ENCODE data around the gene ZNF165.

ZNF165 gene

GRCh38 chr6:28124350-28124970 is 44.1 kb downstream of the ZNF165 start, which contains the start of gene ZSCAN16:
ZSCAN16 (plus strand) TSS chr6:28124609; CDS start chr6:28125444, 835 bp downstream.
- H3K9me3 ChIP-seq (ENCODE audit: severe bottlenecking), result no peaks in the 10 kb centered on the region
- TF ChIP-seq CTCF (IDR thresholded peaks at IDR 0.05; ENCODE audit: low read depth, low read length), result no peak
- H3K27me3 ChIP-seq (ENCODE audit: insufficient read depth, low read depth, severe bottlenecking), result no peaks in the 10 kb centered on the region
- DNase-seq, result peak; percentile 98
- peaks cover 69% of the 10 kb centered on the region for H3K36me3 ChIP-seq
- peak within 1 kb of the TSS; percentile 67 for H3K27ac ChIP-seq
- H3K4me3 ChIP-seq (ENCODE audit: low read depth, low read length), result peak within 1 kb of the TSS; percentile 75

GRCh38 chr6:28124971-28125353 is 44.6 kb downstream of the ZNF165 start:
- H3K9me3 ChIP-seq (ENCODE audit: severe bottlenecking), result no peaks in the 10 kb centered on the region
- peak overlapping the region; percentile 75 for H3K4me3 ChIP-seq (ENCODE audit: low read depth, low read length)
- H3K27ac ChIP-seq, result peak overlapping the region; percentile 67
- H3K27me3 ChIP-seq (ENCODE audit: insufficient read depth, low read depth, severe bottlenecking), result no peaks in the 10 kb centered on the region
- no peak for TF ChIP-seq CTCF (IDR thresholded peaks at IDR 0.05; ENCODE audit: low read depth, low read length)
- no peak for DNase-seq
- peaks cover 69% of the 10 kb centered on the region for H3K36me3 ChIP-seq

- no peak for TF ChIP-seq CTCF (IDR thresholded peaks at IDR 0.05; ENCODE audit: low read depth, low read length)
- Histone ChIP-seq H3K36me3 (peaks cover 69% of the 10 kb centered on the region), H3K27ac (no peak overlapping the region), H3K4me3 (ENCODE audit: low read depth, low read length) (no peak overlapping the region), H3K9me3 (ENCODE audit: severe bottlenecking) (no peaks in the 10 kb centered on the region), H3K27me3 (ENCODE audit: insufficient read depth, low read depth, severe bottlenecking) (no peaks in the 10 kb centered on the region)
- DNase-seq, result no peak
Observed at GRCh38 chr6:28125401-28125800, 45.0 kb downstream of the ZNF165 start.

GRCh38 chr6:28134015-28134414 is 53.6 kb downstream of the ZNF165 start:
- H3K36me3 ChIP-seq, result peaks cover 48% of the 10 kb centered on the region
- H3K27ac ChIP-seq, result no peak overlapping the region
- H3K4me3 ChIP-seq (ENCODE audit: low read depth, low read length), result no peak overlapping the region
- no peaks in the 10 kb centered on the region for H3K27me3 ChIP-seq (ENCODE audit: insufficient read depth, low read depth, severe bottlenecking)
- TF ChIP-seq CTCF (IDR thresholded peaks at IDR 0.05; ENCODE audit: low read depth, low read length), result peak; percentile 74
- DNase-seq, result peak; percentile 65
- no peaks in the 10 kb centered on the region for H3K9me3 ChIP-seq (ENCODE audit: severe bottlenecking)

- H3K27me3 ChIP-seq (ENCODE audit: insufficient read depth, low read depth, severe bottlenecking), result no peaks in the 10 kb centered on the region
- H3K36me3 ChIP-seq, result peaks cover 41% of the 10 kb centered on the region
- H3K4me3 ChIP-seq (ENCODE audit: low read depth, low read length), result no peak overlapping the region
- TF ChIP-seq CTCF (IDR thresholded peaks at IDR 0.05; ENCODE audit: low read depth, low read length), result no peak
- no peak for DNase-seq
- no peak overlapping the region for H3K27ac ChIP-seq
- no peaks in the 10 kb centered on the region for H3K9me3 ChIP-seq (ENCODE audit: severe bottlenecking)
Observed at GRCh38 chr6:28134716-28135115, 54.3 kb downstream of the ZNF165 start.

- H3K27ac ChIP-seq, result no peak overlapping the region
Observed at GRCh38 chr6:28135393-28135792, 55.0 kb downstream of the ZNF165 start.

More at GRCh38 chr6:28135393-28135792, 55.0 kb downstream of the ZNF165 start:
- Histone ChIP-seq H3K36me3 (peaks cover 35% of the 10 kb centered on the region), H3K9me3 (ENCODE audit: severe bottlenecking) (no peaks in the 10 kb centered on the region), H3K27me3 (ENCODE audit: insufficient read depth, low read depth, severe bottlenecking) (no peaks in the 10 kb centered on the region), H3K4me3 (ENCODE audit: low read depth, low read length) (peak overlapping the region; percentile 98; the same call in 1 of the 2 replicates)
- no peak for TF ChIP-seq CTCF (IDR thresholded peaks at IDR 0.05; ENCODE audit: low read depth, low read length)
- DNase-seq, result no peak
